Uterus (tissue), 2 donors: ENCODE data around the gene IQGAP2.

Experiments used
- CTCF ChIP-seq, 4 experiments: fragments of 200-600 bp in 2 of 4; fragments of 450-650 bp in 2 of 4; sonication (generic) in 2 of 4; IDR thresholded peaks; one replicate each; pipeline ENCODE4 v1.5.1; 2016 to 2019; ENCODE audit warnings: antibody characterized with exemption in 4 of 4, mild to moderate bottlenecking in 2 of 4, moderate library complexity in 1 of 4
- POLR2A ChIP-seq, 2 donors: fragments of 450-650 bp; IDR thresholded peaks; one replicate each; pipeline ENCODE4 v1.6.1; 2016; ENCODE audit warnings: antibody characterized with exemption in 2 of 2, mild to moderate bottlenecking in 1 of 2, moderate library complexity in 1 of 2

- TF ChIP-seq CTCF (IDR thresholded peaks at IDR 0.05) (no peak), POLR2A (IDR thresholded peaks at IDR 0.05) (no peak)
These were observed 177.9 kb downstream of the IQGAP2 start for GRCh38 chr5:76580981-76581380.
